ENCODE results near the gene ARF3. TPM values are rescaled to one million over a fixed set of nuclear protein-coding genes. Genes with fewer than 3 reads are reported as not detected.
A peak's percentile ranks its signal among the peaks of the same experiment; 100 is the strongest.

ARF3 gene
- total and polyA plus RNA-seq, 2 of the 13 experiments (the other 11 are each of a cell fraction or from before 2014, with no cell fraction given) = 53.8 to 57.9 TPM

- TF ChIP-seq CBX2 (IDR thresholded peaks at IDR 0.05; ENCODE audit: low read depth, low read length) (no peak), CBX2 (CRISPR knock-in tag; IDR thresholded peaks at IDR 0.05; ENCODE audit: low read depth) (peak; percentile 50; the same call in 1 of the 2 replicates), TEF (CRISPR knock-in tag; IDR thresholded peaks at IDR 0.05) (no peak; the same call in 1 of the 2 replicates), TEAD2 (CRISPR knock-in tag; IDR thresholded peaks at IDR 0.05) (peak; percentile 82; the same call in 1 of the 2 replicates), ZFP36L2 (CRISPR knock-in tag; IDR thresholded peaks at IDR 0.05) (no peak), NR2F2 (IDR thresholded peaks at IDR 0.05; ENCODE audit: borderline replicate concordance, low read depth) (no peak), MED8 (CRISPR knock-in tag; IDR thresholded peaks at IDR 0.05; ENCODE audit: insufficient replicate concordance) (no peak), ZNF333 (CRISPR knock-in tag; IDR thresholded peaks at IDR 0.05; ENCODE audit: borderline replicate concordance) (no peak; the same call in 1 of the 2 replicates), IKZF4 (CRISPR knock-in tag; IDR thresholded peaks at IDR 0.05; ENCODE audit: borderline replicate concordance, low read depth, not compliant biosample characterization) (peak; percentile 90), ZNF629 (CRISPR knock-in tag; conservative IDR thresholded peaks at IDR 0.05) (no peak), TMF1 (CRISPR knock-in tag; IDR thresholded peaks at IDR 0.05; ENCODE audit: low read depth) (peak; percentile 35; the same call in 1 of the 2 replicates), ZNF407 (CRISPR knock-in tag; IDR thresholded peaks at IDR 0.05; ENCODE audit: not compliant biosample characterization) (peak; percentile 92), ETS1 (CRISPR knock-in tag; IDR thresholded peaks at IDR 0.05) (peak; percentile 74; the same call in 1 of the 2 replicates)
Measured at GRCh38 chr12:48998497-48999353, 41.4 kb upstream of the ARF3 start (continued).

Data from HepG2 (cell line).